Keratinocyte (primary cell): ENCODE data around the gene ZBTB44. TPM values are rescaled to one million over a fixed set of nuclear protein-coding genes. Genes with fewer than 3 reads are reported as not detected.

ENCODE experiments used
- DNase-seq: peaks from one replicate; pipeline ENCODE4 v3.0.0-alpha.2; 2011; ENCODE audit warnings: low read depth, missing footprints, low spot score
- FAIRE-seq: peaks from 2 replicates; lab custom pipeline; 2011; peaks lifted over from hg19 to GRCh38; lab: Jason Lieb, UNC
- H2AFZ ChIP-seq: 2 replicates; pipeline ENCODE4 v1.6.0; 2012; ENCODE audit warnings: low read length, control low read depth, inconsistent platforms; ENCODE audit not compliant: control insufficient read depth
- H3K27ac ChIP-seq: 2 replicates; pipeline ENCODE4 v1.5.1; 2011; ENCODE audit warnings: low read length; ENCODE audit not compliant: control insufficient read depth, insufficient read depth
- H3K27me3 ChIP-seq: 3 replicates; pipeline ENCODE4 v1.6.0; 2011; ENCODE audit warnings: low read length; ENCODE audit not compliant: control insufficient read depth, insufficient read depth; ENCODE audit errors: extremely low read depth
- H3K36me3 ChIP-seq, 2 experiments: 2 replicates in 1 of 2; 3 replicates in 1 of 2; pipeline ENCODE4 v1.5.1; 2011; ENCODE audit warnings: low read length in 2 of 2, mild to moderate bottlenecking in 1 of 2; ENCODE audit not compliant: control insufficient read depth in 2 of 2, insufficient read depth in 2 of 2; ENCODE audit errors: extremely low read depth in 1 of 2
- H3K4me1 ChIP-seq: 3 replicates; pipeline ENCODE4 v1.5.1; 2011; ENCODE audit warnings: low read length; ENCODE audit not compliant: control insufficient read depth, insufficient read depth; ENCODE audit errors: extremely low read depth
- H3K4me2 ChIP-seq: 3 replicates; pipeline ENCODE4 v1.6.0; 2011; ENCODE audit warnings: low read depth, low read length; ENCODE audit not compliant: control insufficient read depth, insufficient read depth; ENCODE audit errors: extremely low read depth
- H3K4me3 ChIP-seq, 3 experiments: fragments of 200-600 bp in 1 of 3; sonication (generic) in 1 of 3; 2 replicates in 2 of 3; 3 replicates in 1 of 3; pipeline ENCODE4 v1.5.1; 2011 to 2016; ENCODE audit warnings: low read length in 3 of 3, mild to moderate bottlenecking in 3 of 3, control low read depth in 2 of 3, inconsistent platforms in 1 of 3, low read depth in 1 of 3, mixed read lengths in 1 of 3, mixed run types in 1 of 3, moderate library complexity in 1 of 3; ENCODE audit not compliant: control insufficient read depth in 2 of 3, insufficient read depth in 2 of 3; ENCODE audit errors: extremely low read depth in 1 of 3
- H3K79me2 ChIP-seq: 2 replicates; pipeline ENCODE4 v1.6.0; 2012; ENCODE audit warnings: low read length; ENCODE audit not compliant: control insufficient read depth, insufficient read depth
- H3K9ac ChIP-seq: 3 replicates; pipeline ENCODE4 v1.6.0; 2011; ENCODE audit warnings: low read length; ENCODE audit not compliant: control insufficient read depth, insufficient read depth; ENCODE audit errors: extremely low read depth
- H3K9me1 ChIP-seq: 3 replicates; pipeline ENCODE4 v1.6.0; 2011; ENCODE audit warnings: low read length; ENCODE audit not compliant: control insufficient read depth, insufficient read depth; ENCODE audit errors: extremely low read depth
- H3K9me3 ChIP-seq: 2 replicates; pipeline ENCODE4 v1.5.1; 2012; ENCODE audit warnings: low read depth, low read length; ENCODE audit not compliant: control insufficient read depth
- H4K20me1 ChIP-seq: 3 replicates; pipeline ENCODE4 v1.6.0; 2011; ENCODE audit warnings: low read length; ENCODE audit not compliant: control insufficient read depth, insufficient read depth; ENCODE audit errors: extremely low read depth
- EZH2 ChIP-seq: IDR thresholded peaks from one replicate; pipeline ENCODE4 v1.6.1; 2012; ENCODE audit warnings: inconsistent platforms, mild to moderate bottlenecking, low read length, moderate library complexity
- dilution Hi-C: fragments of 300-500 bp; cut with MboI; formaldehyde crosslinking; loops from one replicate; pipeline ENCODE4 v1.7.0; 2020; ENCODE audit warnings: low sequenced_read_pairs; ENCODE audit not compliant: extremely low pct_ligation_motif_present
- polyA plus RNA-seq, 5 experiments: library from polyadenylated mRNA; depleted of rRNA in 3 of 5; stranded (reverse) in 3 of 5; stranded (forward) in 1 of 5; unstranded in 1 of 5; fragments of >200 nt; gene quantifications; 1 replicate in 1 of 5; 2 replicates in 3 of 5; 3 replicates in 1 of 5; pipeline versions ENCODE4 v1.2.1 to v1.2.3, GENCODE V29; 2011 to 2012; ENCODE audit warnings: missing spikeins in 2 of 5, low read depth in 1 of 5, low replicate concordance in 1 of 5
- TF ChIP-seq, protein P1 (sequence below), 3 experiments: IDR thresholded peaks in 1 of 3; conservative IDR thresholded peaks in 1 of 3; optimal IDR thresholded peaks in 1 of 3; 2 replicates in 2 of 3; 3 replicates in 1 of 3; pipeline versions ENCODE3 to v1.5.1; 2011; ENCODE audit warnings: low read length in 3 of 3, mild to moderate bottlenecking in 3 of 3, moderate library complexity in 2 of 3, control low read depth in 1 of 3, inconsistent platforms in 1 of 3; ENCODE audit not compliant: insufficient read depth in 2 of 3; ENCODE audit errors: extremely low read depth in 1 of 3

Gene ZBTB44
- polyA plus RNA-seq, 1 donor (not counting 4 experiments of a cell fraction or from before 2014, with no cell fraction given) = 16.8 TPM

DNA sequence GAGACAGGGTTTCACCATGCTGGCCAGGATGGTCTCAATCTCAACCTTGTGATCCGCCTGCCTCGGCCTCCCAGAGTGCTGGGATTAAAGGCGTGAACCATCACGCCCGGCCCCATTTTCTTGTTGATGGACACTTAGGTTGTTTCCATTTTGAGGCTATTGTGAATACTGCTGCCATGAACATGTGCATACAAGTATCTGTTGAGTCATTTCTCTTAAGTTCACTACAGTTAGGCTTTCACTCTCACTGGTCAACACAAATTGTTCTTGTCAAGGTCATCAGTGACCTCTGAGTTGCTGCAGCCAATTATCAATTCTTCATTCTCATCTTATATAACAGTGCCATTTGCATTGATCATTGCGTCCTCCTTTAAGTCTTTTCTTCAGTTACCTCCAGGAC lies 13.0 kb upstream of the ZBTB44 start:
- TF ChIP-seq EZH2 = no peak
- TF ChIP-seq, protein P1, sequence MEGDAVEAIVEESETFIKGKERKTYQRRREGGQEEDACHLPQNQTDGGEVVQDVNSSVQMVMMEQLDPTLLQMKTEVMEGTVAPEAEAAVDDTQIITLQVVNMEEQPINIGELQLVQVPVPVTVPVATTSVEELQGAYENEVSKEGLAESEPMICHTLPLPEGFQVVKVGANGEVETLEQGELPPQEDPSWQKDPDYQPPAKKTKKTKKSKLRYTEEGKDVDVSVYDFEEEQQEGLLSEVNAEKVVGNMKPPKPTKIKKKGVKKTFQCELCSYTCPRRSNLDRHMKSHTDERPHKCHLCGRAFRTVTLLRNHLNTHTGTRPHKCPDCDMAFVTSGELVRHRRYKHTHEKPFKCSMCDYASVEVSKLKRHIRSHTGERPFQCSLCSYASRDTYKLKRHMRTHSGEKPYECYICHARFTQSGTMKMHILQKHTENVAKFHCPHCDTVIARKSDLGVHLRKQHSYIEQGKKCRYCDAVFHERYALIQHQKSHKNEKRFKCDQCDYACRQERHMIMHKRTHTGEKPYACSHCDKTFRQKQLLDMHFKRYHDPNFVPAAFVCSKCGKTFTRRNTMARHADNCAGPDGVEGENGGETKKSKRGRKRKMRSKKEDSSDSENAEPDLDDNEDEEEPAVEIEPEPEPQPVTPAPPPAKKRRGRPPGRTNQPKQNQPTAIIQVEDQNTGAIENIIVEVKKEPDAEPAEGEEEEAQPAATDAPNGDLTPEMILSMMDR (optimal IDR thresholded peaks at IDR 0.05 in 1 of 3, IDR thresholded peaks at IDR 0.05 in 1 of 3, conservative IDR thresholded peaks at IDR 0.05 in 1 of 3; ENCODE audit: extremely low read depth in 1 of 3, insufficient read depth in 2 of 3, low read length in 3 of 3) = no peak
- Histone ChIP-seq H3K27me3 (no peaks in the 10 kb centered on the region), H3K9me3 (no peaks in the 10 kb centered on the region), H3K4me1 (peaks cover 2% of the 10 kb centered on the region), H3K4me3 (no peak overlapping the region), H3K27ac (no peak overlapping the region), H2AFZ (no peak overlapping the region), H3K79me2 (no peaks in the 10 kb centered on the region), H3K9me1 (no peaks in the 10 kb centered on the region), H4K20me1 (no peaks in the 10 kb centered on the region), H3K9ac (no peak overlapping the region), H3K4me2 (no peak overlapping the region), H3K36me3 (no peaks in the 10 kb centered on the region)
- FAIRE-seq (peak; percentile 48), DNase-seq (no peak)
- dilution Hi-C loops = no loop called here

DNA sequence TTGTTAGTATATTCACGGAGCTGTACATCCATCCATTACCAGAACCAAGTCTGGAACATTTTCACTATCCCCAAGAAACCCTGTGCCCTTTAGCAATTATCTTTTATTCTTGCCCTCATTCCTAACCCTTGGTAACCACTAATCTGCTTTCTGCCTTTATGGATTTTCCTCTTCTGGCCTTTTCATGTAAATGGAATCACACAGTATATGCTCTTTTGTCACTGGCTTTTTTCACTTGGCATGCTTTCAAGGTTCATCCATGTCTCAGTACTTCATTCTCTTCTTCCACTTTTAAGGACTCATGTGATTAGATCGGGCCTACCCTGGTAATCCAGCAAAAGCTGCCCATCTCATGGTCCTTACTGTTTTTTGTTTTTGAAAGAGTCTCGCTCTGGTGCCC lies 11.0 kb upstream of the ZBTB44 start:
- no peak overlapping the region for H3K9ac ChIP-seq
- no peaks in the 10 kb centered on the region for H4K20me1 ChIP-seq
- no peak overlapping the region for H3K4me2 ChIP-seq
- H3K4me3 ChIP-seq = no peak overlapping the region
- H3K27me3 ChIP-seq = no peaks in the 10 kb centered on the region
- peaks cover 11% of the 10 kb centered on the region for H3K9me3 ChIP-seq
- dilution Hi-C loops = no loop called here
- no peaks in the 10 kb centered on the region for H3K36me3 ChIP-seq
- no peaks in the 10 kb centered on the region for H3K79me2 ChIP-seq
- no peak overlapping the region for H2AFZ ChIP-seq
- H3K27ac ChIP-seq = no peak overlapping the region
- no peaks in the 10 kb centered on the region for H3K9me1 ChIP-seq
- DNase-seq = no peak
- FAIRE-seq = no peak
- TF ChIP-seq, protein P1 (optimal IDR thresholded peaks at IDR 0.05 in 1 of 3, IDR thresholded peaks at IDR 0.05 in 1 of 3, conservative IDR thresholded peaks at IDR 0.05 in 1 of 3; ENCODE audit: extremely low read depth in 1 of 3, insufficient read depth in 2 of 3, low read length in 3 of 3) = no peak
- no peak for TF ChIP-seq EZH2
- peaks cover 2% of the 10 kb centered on the region for H3K4me1 ChIP-seq
